GM12878 (cell line): ENCODE data around the gene IZUMO1. TPM values are rescaled to one million over a fixed set of nuclear protein-coding genes. Genes with fewer than 3 reads are reported as not detected.

Source experiments
- ATAC-seq: fragments of 200-7000 bp; cut with Tn5 transposase; 3 replicates; pipeline ENCODE4 v1.9.1; 2020; ENCODE audit warnings: mild to moderate bottlenecking, moderate library complexity
- BruUV-seq: library from RNA; stranded (reverse); fragments of 400-500 nt; replicated peaks from 2 replicates; lab custom pipeline; 2021; lab: Mats Ljungman, UMichigan
- CTCF ChIA-PET: fragments of 300-600 bp; sonication (Branson Sonifier 250); formaldehyde crosslinking; extraction: SDS; loops from one replicate; lab custom pipeline; 2021; ENCODE audit warnings: inconsistent platforms; lab: Yijun Ruan, JAX
- POLR2A ChIA-PET: fragments of 350-600 bp; formaldehyde crosslinking; extraction: SDS; loops from one replicate; lab custom pipeline; 2021; ENCODE audit warnings: inconsistent platforms; lab: Charles Lee
- RAD21 ChIA-PET: fragments of 300-600 bp; sonication (Branson Sonifier 250); formaldehyde crosslinking; loops from one replicate; lab custom pipeline; 2023; ENCODE audit warnings: antibody characterized with exemption; ENCODE audit not compliant: unreplicated experiment; lab: Charles Lee
- SMC1A ChIA-PET: fragments of 300-600 bp; sonication (Branson Sonifier 250); formaldehyde crosslinking; loops from one replicate; lab custom pipeline; 2023; ENCODE audit not compliant: unreplicated experiment, uncharacterized antibody; lab: Charles Lee
- DNase-seq: peaks from one replicate; pipeline ENCODE4 v3.0.0-alpha.2; 2011; ENCODE audit warnings: low read depth, low spot score
- FAIRE-seq: peaks from 3 replicates; lab custom pipeline; 2011; peaks lifted over from hg19 to GRCh38; lab: Jason Lieb, UNC
- H2AFZ ChIP-seq: 2 replicates; pipeline ENCODE4 v1.6.0; 2011; ENCODE audit warnings: low read depth, low read length, control low read depth; ENCODE audit not compliant: control insufficient read depth
- H3K27ac ChIP-seq: 2 replicates; pipeline ENCODE4 v1.5.1; 2011; ENCODE audit warnings: control low read depth; ENCODE audit not compliant: control insufficient read depth, insufficient read depth
- H3K27me3 ChIP-seq, 2 experiments: replicated peaks in 1 of 2; 2 replicates each; pipeline versions ENCODE4 v1.6.0 to v1.6.1; 2011; ENCODE audit warnings: low read length in 1 of 2; ENCODE audit not compliant: control insufficient read depth in 2 of 2, insufficient read depth in 2 of 2
- H3K36me3 ChIP-seq, 2 experiments: 2 replicates each; pipeline ENCODE4 v1.5.1; 2011; ENCODE audit warnings: low read length in 1 of 2; ENCODE audit not compliant: control insufficient read depth in 2 of 2, insufficient read depth in 2 of 2
- H3K4me1 ChIP-seq: 2 replicates; pipeline ENCODE4 v1.6.1; 2011; ENCODE audit warnings: mild to moderate bottlenecking, low read length, moderate library complexity, mixed read lengths; ENCODE audit not compliant: control insufficient read depth, insufficient read depth
- H3K4me2 ChIP-seq: 2 replicates; pipeline ENCODE4 v1.6.0; 2011; ENCODE audit warnings: control low read depth; ENCODE audit not compliant: control insufficient read depth, insufficient read depth
- H3K4me3 ChIP-seq: fragments of 200-600 bp; sonication (generic); 2 replicates; pipeline ENCODE4 v1.5.1; 2016
- H3K79me2 ChIP-seq: 2 replicates; pipeline ENCODE4 v1.6.0; 2011; ENCODE audit warnings: low read length; ENCODE audit not compliant: control insufficient read depth, insufficient read depth
- H3K9ac ChIP-seq: 2 replicates; pipeline ENCODE4 v1.8.0; 2011; ENCODE audit warnings: low read length, control low read depth, mixed read lengths; ENCODE audit not compliant: control insufficient read depth, insufficient read depth
- H3K9me3 ChIP-seq: replicated peaks from 3 replicates; pipeline ENCODE4 v1.5.1; 2011; ENCODE audit warnings: mild to moderate bottlenecking, low read length; ENCODE audit not compliant: control insufficient read depth, insufficient read depth
- H4K20me1 ChIP-seq: 2 replicates; pipeline ENCODE4 v1.6.0; 2011; ENCODE audit not compliant: control insufficient read depth, insufficient read depth
- ASH2L ChIP-seq: fragments of 300-600, 200-600 bp; sonication (generic); IDR thresholded peaks from 2 replicates; pipeline ENCODE4 v1.6.1; 2017; ENCODE audit warnings: low read depth, mild to moderate bottlenecking, borderline replicate concordance
- CHD4 ChIP-seq: fragments of 200-600 bp; sonication (generic); IDR thresholded peaks from 2 replicates; pipeline ENCODE4 v1.6.1; 2016; ENCODE audit warnings: mild to moderate bottlenecking
- EP300 ChIP-seq, 2 experiments: fragments of 150-350 bp in 1 of 2; IDR thresholded peaks; 2 replicates each; pipeline ENCODE4 v1.6.1; 2011 to 2012; ENCODE audit warnings: low read depth in 2 of 2, low read length in 2 of 2, borderline replicate concordance in 1 of 2, improper control_type of control experiment in 1 of 2, inconsistent platforms in 1 of 2; ENCODE audit not compliant: control insufficient read depth in 1 of 2
- KDM1A ChIP-seq: fragments of 200-600 bp; sonication (generic); IDR thresholded peaks from 2 replicates; pipeline ENCODE4 v1.6.1; 2016; ENCODE audit warnings: borderline replicate concordance
- PAX8 ChIP-seq: fragments of 450-650 bp; IDR thresholded peaks from 2 replicates; pipeline ENCODE4 v1.6.1; 2017; ENCODE audit warnings: mild to moderate bottlenecking, moderate library complexity
- RAD21 ChIP-seq: IDR thresholded peaks from 2 replicates; pipeline ENCODE4 v1.6.1; 2011; ENCODE audit warnings: mild to moderate bottlenecking, low read depth, low read length, moderate library complexity; ENCODE audit not compliant: insufficient read depth
- RB1 ChIP-seq: fragments of 450-650 bp; formaldehyde crosslinking; IDR thresholded peaks from 2 replicates; pipeline ENCODE4 v1.6.1; 2017; ENCODE audit warnings: mild to moderate bottlenecking, borderline replicate concordance
- SPI1 ChIP-seq: IDR thresholded peaks from 2 replicates; pipeline ENCODE4 v1.6.1; 2011; ENCODE audit warnings: low read depth, mild to moderate bottlenecking, low read length, moderate library complexity, borderline replicate concordance; ENCODE audit not compliant: insufficient read depth
- WGBS: methylation state at CpG from one replicate; pipeline ENCODE4 v1.1.6; 2016; ENCODE audit warnings: low lambda C conversion rate; ENCODE audit not compliant: insufficient replicate concordance, insufficient coverage; ENCODE audit errors: missing lambda C conversion rate; 5-methylcytosine and 5-hydroxymethylcytosine counted together
- in situ Hi-C: fragments of 300-500 bp; cut with MboI; formaldehyde crosslinking; loops from 9 replicates; pipeline ENCODE4 v1.14.3; 2018; ENCODE audit warnings: mixed read lengths
- intact Hi-C: fragments of 100-400 bp; cut with micrococcal nuclease; formaldehyde crosslinking; loops from one replicate; pipeline ENCODE4 v1.14.2; 2022; ENCODE audit not compliant: unreplicated experiment
- polyA plus RNA-seq, 11 experiments: library from polyadenylated mRNA; depleted of rRNA in 4 of 11; unstranded in 6 of 11; stranded (reverse) in 5 of 11; fragments of >200 nt; fragmentation: Nextera tagmentation in 4 of 11; fragmentation: Illumina TruSeq in 1 of 11; extraction: Ambion mirVana in 4 of 11; extraction: Trizol in 1 of 11; gene quantifications; 1 replicate in 1 of 11; 2 replicates in 10 of 11; pipeline versions ENCODE4 v1.2.1 to v1.2.3, GENCODE V29; 2011 to 2016; ENCODE audit warnings: inconsistent platforms in 2 of 11, missing spikeins in 2 of 11, low read depth in 1 of 11
- total RNA-seq, 4 experiments: library from RNA; depleted of rRNA in 3 of 4; stranded (reverse); fragments of >200 nt in 3 of 4; fragmentation: Illumina TruSeq in 1 of 4; extraction: Trizol in 1 of 4; gene quantifications; 2 replicates each; pipeline versions ENCODE4 v1.2.1 to v1.2.3, GENCODE V29; 2013 to 2021
- TF ChIP-seq, protein P1 (sequence below): IDR thresholded peaks from 2 replicates; pipeline ENCODE4 v1.6.1; 2012; ENCODE audit warnings: low read depth, low read length, improper control_type of control experiment
- TF ChIP-seq, protein P2 (sequence below): fragments of 450-650 bp; IDR thresholded peaks from 2 replicates; pipeline ENCODE4 v1.6.1; 2018; ENCODE audit warnings: mild to moderate bottlenecking, low read depth, moderate library complexity; ENCODE audit not compliant: partially characterized antibody

The IZUMO1 gene
- total and polyA plus RNA-seq, 10 of the 15 experiments (the other 5 are each of a cell fraction or from before 2014, with no cell fraction given): not detected

DNA sequence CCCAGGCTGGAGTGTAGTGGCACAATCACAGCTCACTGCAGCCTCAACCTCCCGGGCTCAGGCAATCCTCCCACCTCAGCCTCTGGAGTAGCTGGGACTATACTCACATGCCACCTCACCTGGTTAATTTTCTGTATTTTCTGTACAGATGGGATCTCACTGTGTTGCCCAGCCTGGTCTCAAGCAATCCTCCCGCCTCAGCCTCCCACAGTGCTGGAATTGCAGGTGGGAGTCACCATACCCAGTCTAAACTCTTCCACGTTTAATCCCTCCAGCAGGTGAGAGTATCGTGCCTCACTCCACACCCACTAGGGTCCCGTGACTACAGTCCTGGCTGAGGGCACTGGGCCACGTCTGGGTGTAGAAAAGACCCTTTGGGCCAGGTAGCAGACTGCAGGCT is 47.6 kb upstream of the IZUMO1 start:
- no peak overlapping the region for H3K4me3 ChIP-seq
- peaks cover 4% of the 10 kb centered on the region for H3K4me1 ChIP-seq
- no peak overlapping the region for H3K4me2 ChIP-seq
- H3K27ac ChIP-seq: no peak overlapping the region
- H2AFZ ChIP-seq: no peak overlapping the region
- H3K36me3 ChIP-seq: no peaks in the 10 kb centered on the region; a peak in 1 of 4 replicates
- no peak overlapping the region for H3K9ac ChIP-seq
- WGBS: 44% methylated on average over 6 of the region's 6 CpGs
- no peaks in the 10 kb centered on the region for H4K20me1 ChIP-seq
- no peaks in the 10 kb centered on the region for H3K79me2 ChIP-seq
- TF ChIP-seq ASH2L: no peak
- no peak for TF ChIP-seq PAX8
- TF ChIP-seq RAD21: no peak
- no peak for TF ChIP-seq SPI1
- no peak for TF ChIP-seq EP300 (IDR thresholded peaks at IDR 0.05; ENCODE audit: borderline replicate concordance in 1 of 2, control insufficient read depth in 1 of 2, low read depth in 2 of 2, low read length in 2 of 2)
- TF ChIP-seq, protein P1, sequence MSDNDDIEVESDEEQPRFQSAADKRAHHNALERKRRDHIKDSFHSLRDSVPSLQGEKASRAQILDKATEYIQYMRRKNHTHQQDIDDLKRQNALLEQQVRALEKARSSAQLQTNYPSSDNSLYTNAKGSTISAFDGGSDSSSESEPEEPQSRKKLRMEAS: no peak
- no peak for TF ChIP-seq CHD4
- TF ChIP-seq RB1: no peak
- no peak for TF ChIP-seq KDM1A
- TF ChIP-seq, protein P2, sequence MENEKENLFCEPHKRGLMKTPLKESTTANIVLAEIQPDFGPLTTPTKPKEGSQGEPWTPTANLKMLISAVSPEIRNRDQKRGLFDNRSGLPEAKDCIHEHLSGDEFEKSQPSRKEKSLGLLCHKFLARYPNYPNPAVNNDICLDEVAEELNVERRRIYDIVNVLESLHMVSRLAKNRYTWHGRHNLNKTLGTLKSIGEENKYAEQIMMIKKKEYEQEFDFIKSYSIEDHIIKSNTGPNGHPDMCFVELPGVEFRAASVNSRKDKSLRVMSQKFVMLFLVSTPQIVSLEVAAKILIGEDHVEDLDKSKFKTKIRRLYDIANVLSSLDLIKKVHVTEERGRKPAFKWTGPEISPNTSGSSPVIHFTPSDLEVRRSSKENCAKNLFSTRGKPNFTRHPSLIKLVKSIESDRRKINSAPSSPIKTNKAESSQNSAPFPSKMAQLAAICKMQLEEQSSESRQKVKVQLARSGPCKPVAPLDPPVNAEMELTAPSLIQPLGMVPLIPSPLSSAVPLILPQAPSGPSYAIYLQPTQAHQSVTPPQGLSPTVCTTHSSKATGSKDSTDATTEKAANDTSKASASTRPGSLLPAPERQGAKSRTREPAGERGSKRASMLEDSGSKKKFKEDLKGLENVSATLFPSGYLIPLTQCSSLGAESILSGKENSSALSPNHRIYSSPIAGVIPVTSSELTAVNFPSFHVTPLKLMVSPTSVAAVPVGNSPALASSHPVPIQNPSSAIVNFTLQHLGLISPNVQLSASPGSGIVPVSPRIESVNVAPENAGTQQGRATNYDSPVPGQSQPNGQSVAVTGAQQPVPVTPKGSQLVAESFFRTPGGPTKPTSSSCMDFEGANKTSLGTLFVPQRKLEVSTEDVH: no peak
- ChIA-PET RAD21 (interaction anchor here (1.4 to 4.1 kb wide), 5 partner anchors 17 to 176 kb away, joined by 4 to 72 read pairs (median 27); partner anchors contain the start of genes BCAT2 and HSD17B14), POLR2A (interaction anchor here (0.9 to 2.1 kb wide), 3 partner anchors 53 to 160 kb away, joined by 3 to 6 read pairs (median 3); partner anchors contain the start of gene BAX), SMC1A (interaction anchor here (0.8 to 4.1 kb wide), 6 partner anchors 22 to 178 kb away, joined by 3 to 41 read pairs (median 8); partner anchors contain the start of gene HSD17B14), CTCF (interaction anchor here (0.6 to 26.1 kb wide), 13 partner anchors 12 to 210 kb away, joined by 3 to 520 read pairs (median 10); partner anchors contain the start of genes BCAT2, CA11, GYS1 and HSD17B14)
- no peaks in the 10 kb centered on the region for H3K9me3 ChIP-seq
- no peaks in the 10 kb centered on the region for H3K27me3 ChIP-seq
- FAIRE-seq (no peak), ATAC-seq (no peak), DNase-seq (no peak)
- in situ Hi-C loops (no loop called here), intact Hi-C loops (no loop called here)
- BruUV-seq: no TSS peak
